Right lobe of liver (tissue), 6 donors: ENCODE data around the gene HSPE1. TPM values are rescaled to one million over a fixed set of nuclear protein-coding genes. Genes with fewer than 3 reads are reported as not detected.

ENCODE experiments used
- ATAC-seq, 4 donors: fragments of 200-7000 bp; cut with Tn5 transposase; one replicate each; pipeline ENCODE4 v1.9.1; 2020; ENCODE audit warnings: mild to moderate bottlenecking in 4 of 4, moderate library complexity in 4 of 4
- DNase-seq, 3 donors: peaks; one replicate each; pipeline ENCODE4 v3.0.0-alpha.2; 2020
- H3K27ac ChIP-seq, 3 donors: fragments of 200-600 bp; one replicate each; pipeline ENCODE4 v1.8.0; 2022
- H3K27me3 ChIP-seq, 2 donors: fragments of 200-600 bp; one replicate each; pipeline ENCODE4 v1.8.0; 2022
- H3K36me3 ChIP-seq, 4 donors: fragments of 200-600 bp; sonication (generic) in 1 of 4; one replicate each; pipeline versions ENCODE4 v1.5.1 to v1.8.0; 2017 to 2022; ENCODE audit warnings: control low read depth in 1 of 4
- H3K4me1 ChIP-seq, 4 donors: fragments of 200-600 bp; sonication (generic) in 1 of 4; one replicate each; pipeline versions ENCODE4 v1.5.1 to v1.8.0; 2017 to 2022; ENCODE audit warnings: control low read depth in 1 of 4
- H3K4me3 ChIP-seq, 3 donors: fragments of 200-600 bp; one replicate each; pipeline ENCODE4 v1.8.0; 2022
- H3K9me3 ChIP-seq, 4 donors: fragments of 200-600 bp; sonication (generic) in 1 of 4; one replicate each; pipeline versions ENCODE4 v1.5.1 to v1.8.0; 2017 to 2022; ENCODE audit warnings: control low read depth in 1 of 4
- CTCF ChIP-seq, 4 donors: fragments of 200-600 bp in 3 of 4; fragments of 450-650 bp in 1 of 4; IDR thresholded peaks; one replicate each; pipeline versions ENCODE4 v1.5.1 to v1.8.0; 2016 to 2022; ENCODE audit warnings: antibody characterized with exemption in 4 of 4, mild to moderate bottlenecking in 2 of 4
- POLR2A ChIP-seq: fragments of 450-650 bp; IDR thresholded peaks from one replicate; pipeline ENCODE4 v1.6.1; 2017; ENCODE audit warnings: antibody characterized with exemption, mild to moderate bottlenecking
- WGBS: methylation state at CpG from one replicate; pipeline ENCODE4 v1.1.6; 2018; ENCODE audit warnings: low coverage, low lambda C conversion rate; ENCODE audit not compliant: insufficient coverage; ENCODE audit errors: missing lambda C conversion rate; 5-methylcytosine and 5-hydroxymethylcytosine counted together
- intact Hi-C, 2 donors: fragments of 100-400 bp; cut with DNase I; formaldehyde crosslinking; loops; one replicate each; pipeline versions ENCODE4 v1.11.2 to v1.14.1; 2022
- total RNA-seq, 6 experiments: library from RNA; depleted of rRNA in 2 of 6; stranded (reverse); fragments of >200 nt in 2 of 6; fragmentation: NEBNext Ultra II Directional in 3 of 6; extraction: Animal tissue kit (Norgen Biotek cat#: 25700) in 3 of 6; gene quantifications; one replicate each; pipeline versions ENCODE4 v1.1.0 to v1.2.4, GENCODE V29; 2016 to 2023
- donor health status: DM: no; HTN: yes; CAD: no.
- donor health status: DM: no; HTN: no; CAD: no.
- donor health status: DM: no; HTN: no; CAD: no.
- donor health status: DM: no; HTN: yes; CAD: no.
- donor health status: DM: no; HTN: yes; CAD: no.

The HSPE1 gene
- total RNA-seq, 6 experiments from 2014 or later = 91.8 to 318 (median 209) TPM

GRCh38 chr2:197460649-197461048 lies 39.5 kb upstream of the HSPE1 start:
- Histone ChIP-seq H3K27ac (no peak overlapping the region), H3K9me3 (no peaks in the 10 kb centered on the region), H3K27me3 (no peaks in the 10 kb centered on the region), H3K4me3 (no peak overlapping the region), H3K36me3 (peaks cover 0 to 42% (median 12%) of the 10 kb centered on the region in 4 donors), H3K4me1 (peaks cover 0 to 22% (median 0%) of the 10 kb centered on the region in 4 donors)
- intact Hi-C loops = no loop called here
- TF ChIP-seq CTCF (IDR thresholded peaks at IDR 0.05) = no peak
- ATAC-seq (no peak), DNase-seq (no peak)
- WGBS = 78% methylated on average over 4 of the region's 4 CpGs

GRCh38 chr2:197461057-197461456 lies 39.1 kb upstream of the HSPE1 start:
- Histone ChIP-seq H3K36me3 (peaks cover 0 to 46% (median 12%) of the 10 kb centered on the region in 4 donors), H3K9me3 (no peaks in the 10 kb centered on the region), H3K4me3 (no peak overlapping the region), H3K4me1 (peaks cover 0 to 22% (median 0%) of the 10 kb centered on the region in 4 donors), H3K27me3 (no peaks in the 10 kb centered on the region), H3K27ac (no peak overlapping the region)
- TF ChIP-seq CTCF (IDR thresholded peaks at IDR 0.05) (no peak), POLR2A (no peak)
- DNase-seq (no peak), ATAC-seq (no peak)
- intact Hi-C loops = no loop called here
- WGBS = 88% methylated on average over 2 of the region's 2 CpGs

GRCh38 chr2:197464175-197464574 lies 36.0 kb upstream of the HSPE1 start:
- no peak overlapping the region for H3K4me3 ChIP-seq
- peaks cover 0 to 75% (median 14%) of the 10 kb centered on the region in 4 donors for H3K36me3 ChIP-seq
- DNase-seq (no peak), ATAC-seq (no peak)
- H3K9me3 ChIP-seq = no peaks in the 10 kb centered on the region
- TF ChIP-seq POLR2A (no peak), CTCF (IDR thresholded peaks at IDR 0.05) (no peak)
- intact Hi-C loops = no loop called here
- H3K27ac ChIP-seq = no peak overlapping the region
- WGBS = 63% methylated on average over 1 of the region's 1 CpG
- no peaks in the 10 kb centered on the region for H3K27me3 ChIP-seq
- no peaks in the 10 kb centered on the region for H3K4me1 ChIP-seq

GRCh38 chr2:197472166-197472565 lies 28.0 kb upstream of the HSPE1 start:
- no peaks in the 10 kb centered on the region for H3K27me3 ChIP-seq
- no peak overlapping the region for H3K27ac ChIP-seq
- intact Hi-C loops = loop anchor here in 1 of 2 donors (10.0 kb wide), 1 partner anchor 77 kb away; no protein-coding TSS in a partner anchor
- no peak for DNase-seq
- no peaks in the 10 kb centered on the region for H3K9me3 ChIP-seq
- H3K4me3 ChIP-seq = no peak overlapping the region
- H3K4me1 ChIP-seq = no peaks in the 10 kb centered on the region
- H3K36me3 ChIP-seq = peaks cover 12 to 77% (median 32%) of the 10 kb centered on the region in 4 donors
- WGBS = 93% methylated on average over 2 of the region's 5 CpGs
- ATAC-seq = no peak
- no peak for TF ChIP-seq CTCF (IDR thresholded peaks at IDR 0.05)
- no peak for TF ChIP-seq POLR2A

- peaks cover 7 to 48% (median 18%) of the 10 kb centered on the region in 4 donors for H3K36me3 ChIP-seq
- no peak for ATAC-seq
- intact Hi-C loops = loop anchor here in 1 of 2 donors (10.0 kb wide), 1 partner anchor 83 kb away; no protein-coding TSS in a partner anchor
- no peak overlapping the region for H3K4me3 ChIP-seq
- peaks cover 0 to 11% (median 0%) of the 10 kb centered on the region in 4 donors for H3K4me1 ChIP-seq
- no peak overlapping the region for H3K27ac ChIP-seq
- no peaks in the 10 kb centered on the region for H3K9me3 ChIP-seq
- H3K27me3 ChIP-seq = no peaks in the 10 kb centered on the region
- TF ChIP-seq POLR2A (no peak), CTCF (IDR thresholded peaks at IDR 0.05) (no peak)
- WGBS = 95% methylated on average over 3 of the region's 3 CpGs
- DNase-seq = no peak
These were observed 22.4 kb upstream of the HSPE1 start for GRCh38 chr2:197477797-197478196.
